MCF 10A (cell line): ENCODE data around the gene PAPLN. TPM values are rescaled to one million over a fixed set of nuclear protein-coding genes. Genes with fewer than 3 reads are reported as not detected.

Source experiments
- BruUV-seq: library from RNA; stranded (reverse); fragments of 400-500 nt; replicated peaks from 2 replicates; lab custom pipeline; 2021; lab: Mats Ljungman, UMichigan
- CTCF ChIA-PET: fragments of 300-600 bp; sonication (Branson Sonifier 250); formaldehyde crosslinking; extraction: SDS; loops from one replicate; lab custom pipeline; 2021; ENCODE audit warnings: antibody characterized with exemption, inconsistent platforms; lab: Yijun Ruan, JAX
- POLR2A ChIA-PET: fragments of 300-600, 350-650 bp; sonication (Branson Sonifier 250); formaldehyde crosslinking; extraction: SDS; loops from one replicate; lab custom pipeline; 2020; ENCODE audit warnings: antibody characterized with exemption, inconsistent platforms; lab: Yijun Ruan, JAX
- DNase-seq: peaks from one replicate; pipeline ENCODE4 v3.0.0-alpha.2; 2018; ENCODE audit not compliant: unreplicated experiment
- H3K27ac Mint-ChIP-seq: one replicate; pipeline ENCODE4 v1.8.0; 2022; ENCODE audit warnings: mild to moderate bottlenecking, low read depth, mixed read lengths; ENCODE audit not compliant: unreplicated experiment
- H3K27me3 Mint-ChIP-seq: one replicate; pipeline ENCODE4 v1.8.0; 2022; ENCODE audit warnings: mixed read lengths; ENCODE audit not compliant: insufficient read depth, unreplicated experiment
- H3K36me3 Mint-ChIP-seq: one replicate; pipeline ENCODE4 v1.8.0; 2022; ENCODE audit warnings: mild to moderate bottlenecking, moderate library complexity, mixed read lengths; ENCODE audit not compliant: insufficient read depth, unreplicated experiment
- H3K4me1 Mint-ChIP-seq: one replicate; pipeline ENCODE4 v1.8.0; 2022; ENCODE audit warnings: mixed read lengths; ENCODE audit not compliant: insufficient read depth, unreplicated experiment
- H3K4me3 Mint-ChIP-seq: one replicate; pipeline ENCODE4 v1.8.0; 2022; ENCODE audit warnings: mild to moderate bottlenecking, moderate library complexity, mixed read lengths; ENCODE audit not compliant: unreplicated experiment
- H3K9me3 Mint-ChIP-seq: one replicate; pipeline ENCODE4 v1.8.0; 2022; ENCODE audit warnings: mixed read lengths; ENCODE audit not compliant: unreplicated experiment
- intact Hi-C: fragments of 100-400 bp; cut with micrococcal nuclease; formaldehyde crosslinking; loops from 2 replicates; pipeline ENCODE4 v1.14.1; 2022
- total RNA-seq: library from RNA; stranded (reverse); gene quantifications from 2 replicates; pipeline ENCODE4 v1.2.3, GENCODE V29; 2022
- TF ChIP-seq, protein P1 (sequence below): fragments of 200-600 bp; IDR thresholded peaks from one replicate; pipeline ENCODE4 v1.8.0; 2022; ENCODE audit warnings: antibody characterized with exemption, mild to moderate bottlenecking; ENCODE audit not compliant: unreplicated experiment

The PAPLN gene
- total RNA-seq, 1 experiment from 2014 or later, result 2.8 TPM

- no peak for DNase-seq
- ChIA-PET POLR2A (no interaction called here), CTCF (no interaction called here)
- no peaks in the 10 kb centered on the region for H3K27me3 Mint-ChIP-seq
- H3K9me3 Mint-ChIP-seq, result no peaks in the 10 kb centered on the region
- peaks cover 15% of the 10 kb centered on the region for H3K4me1 Mint-ChIP-seq
- BruUV-seq, result no TSS peak
- TF ChIP-seq, protein P1, sequence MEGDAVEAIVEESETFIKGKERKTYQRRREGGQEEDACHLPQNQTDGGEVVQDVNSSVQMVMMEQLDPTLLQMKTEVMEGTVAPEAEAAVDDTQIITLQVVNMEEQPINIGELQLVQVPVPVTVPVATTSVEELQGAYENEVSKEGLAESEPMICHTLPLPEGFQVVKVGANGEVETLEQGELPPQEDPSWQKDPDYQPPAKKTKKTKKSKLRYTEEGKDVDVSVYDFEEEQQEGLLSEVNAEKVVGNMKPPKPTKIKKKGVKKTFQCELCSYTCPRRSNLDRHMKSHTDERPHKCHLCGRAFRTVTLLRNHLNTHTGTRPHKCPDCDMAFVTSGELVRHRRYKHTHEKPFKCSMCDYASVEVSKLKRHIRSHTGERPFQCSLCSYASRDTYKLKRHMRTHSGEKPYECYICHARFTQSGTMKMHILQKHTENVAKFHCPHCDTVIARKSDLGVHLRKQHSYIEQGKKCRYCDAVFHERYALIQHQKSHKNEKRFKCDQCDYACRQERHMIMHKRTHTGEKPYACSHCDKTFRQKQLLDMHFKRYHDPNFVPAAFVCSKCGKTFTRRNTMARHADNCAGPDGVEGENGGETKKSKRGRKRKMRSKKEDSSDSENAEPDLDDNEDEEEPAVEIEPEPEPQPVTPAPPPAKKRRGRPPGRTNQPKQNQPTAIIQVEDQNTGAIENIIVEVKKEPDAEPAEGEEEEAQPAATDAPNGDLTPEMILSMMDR, result no peak
- intact Hi-C loops, result no loop called here
- H3K36me3 Mint-ChIP-seq, result no peaks in the 10 kb centered on the region
- H3K4me3 Mint-ChIP-seq, result no peak overlapping the region
- no peak overlapping the region for H3K27ac Mint-ChIP-seq
Observed at GRCh38 chr14:73251516-73252215, 14.4 kb downstream of the PAPLN start.

- Mint-ChIP-seq H3K4me3 (no peak overlapping the region), H3K9me3 (no peaks in the 10 kb centered on the region)
- CTCF ChIA-PET, result no interaction called here
Observed at GRCh38 chr14:73252491-73253322, 15.4 kb downstream of the PAPLN start.

GRCh38 chr14:73253323-73253610 lies 16.0 kb downstream of the PAPLN start:
- H3K27me3 Mint-ChIP-seq, result no peaks in the 10 kb centered on the region
- no TSS peak for BruUV-seq
- no peaks in the 10 kb centered on the region for H3K36me3 Mint-ChIP-seq
- H3K9me3 Mint-ChIP-seq, result no peaks in the 10 kb centered on the region
- CTCF ChIA-PET, result no interaction called here
- no peak overlapping the region for H3K27ac Mint-ChIP-seq
- no peak overlapping the region for H3K4me3 Mint-ChIP-seq
- POLR2A ChIA-PET, result no interaction called here
- peaks cover 6% of the 10 kb centered on the region for H3K4me1 Mint-ChIP-seq
- intact Hi-C loops, result no loop called here
- TF ChIP-seq, protein P1, result no peak
- DNase-seq, result no peak

More at GRCh38 chr14:73252491-73253322, 15.4 kb downstream of the PAPLN start:
- no peaks in the 10 kb centered on the region for H3K27me3 Mint-ChIP-seq
- intact Hi-C loops, result no loop called here
- no peaks in the 10 kb centered on the region for H3K36me3 Mint-ChIP-seq
- no peak overlapping the region for H3K27ac Mint-ChIP-seq
- POLR2A ChIA-PET, result no interaction called here
- BruUV-seq, result no TSS peak
- TF ChIP-seq, protein P1, result no peak
- peaks cover 12% of the 10 kb centered on the region for H3K4me1 Mint-ChIP-seq
- DNase-seq, result no peak

DNA sequence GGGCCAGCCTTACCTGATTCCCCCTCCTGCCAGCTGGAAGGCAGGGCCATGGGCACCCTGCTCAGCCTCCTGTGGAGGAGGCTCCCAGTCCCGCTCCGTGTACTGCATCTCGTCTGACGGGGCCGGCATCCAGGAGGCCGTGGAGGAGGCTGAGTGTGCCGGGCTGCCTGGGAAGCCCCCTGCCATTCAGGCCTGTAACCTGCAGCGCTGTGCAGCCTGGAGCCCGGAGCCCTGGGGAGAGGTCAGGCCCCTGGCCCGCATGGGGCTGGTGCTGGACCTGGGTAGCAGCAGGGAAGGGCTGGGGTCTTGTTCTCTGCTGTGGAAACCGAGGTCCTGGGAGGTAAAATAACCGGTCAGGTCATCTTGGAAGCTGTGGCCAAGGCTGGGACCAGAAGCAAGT lies 16.4 kb downstream of the PAPLN start:
- DNase-seq, result no peak
- BruUV-seq, result no TSS peak
- Mint-ChIP-seq H3K4me3 (no peak overlapping the region), H3K4me1 (peaks cover 6% of the 10 kb centered on the region), H3K27ac (no peak overlapping the region), H3K27me3 (no peaks in the 10 kb centered on the region), H3K36me3 (no peaks in the 10 kb centered on the region), H3K9me3 (no peaks in the 10 kb centered on the region)
- ChIA-PET CTCF (no interaction called here), POLR2A (no interaction called here)
- TF ChIP-seq, protein P1, result no peak
- intact Hi-C loops, result no loop called here
